ENCODE results near the gene GGT5. TPM values are rescaled to one million over a fixed set of nuclear protein-coding genes. Genes with fewer than 3 reads are reported as not detected.
"Not testable (repeated sequence)": the region's sequence is repeated elsewhere in the genome, so short reads cannot be mapped to it uniquely, and the experiment has no call there.

The GGT5 gene
- total RNA-seq, 1 donor = 4.4 TPM

DNA sequence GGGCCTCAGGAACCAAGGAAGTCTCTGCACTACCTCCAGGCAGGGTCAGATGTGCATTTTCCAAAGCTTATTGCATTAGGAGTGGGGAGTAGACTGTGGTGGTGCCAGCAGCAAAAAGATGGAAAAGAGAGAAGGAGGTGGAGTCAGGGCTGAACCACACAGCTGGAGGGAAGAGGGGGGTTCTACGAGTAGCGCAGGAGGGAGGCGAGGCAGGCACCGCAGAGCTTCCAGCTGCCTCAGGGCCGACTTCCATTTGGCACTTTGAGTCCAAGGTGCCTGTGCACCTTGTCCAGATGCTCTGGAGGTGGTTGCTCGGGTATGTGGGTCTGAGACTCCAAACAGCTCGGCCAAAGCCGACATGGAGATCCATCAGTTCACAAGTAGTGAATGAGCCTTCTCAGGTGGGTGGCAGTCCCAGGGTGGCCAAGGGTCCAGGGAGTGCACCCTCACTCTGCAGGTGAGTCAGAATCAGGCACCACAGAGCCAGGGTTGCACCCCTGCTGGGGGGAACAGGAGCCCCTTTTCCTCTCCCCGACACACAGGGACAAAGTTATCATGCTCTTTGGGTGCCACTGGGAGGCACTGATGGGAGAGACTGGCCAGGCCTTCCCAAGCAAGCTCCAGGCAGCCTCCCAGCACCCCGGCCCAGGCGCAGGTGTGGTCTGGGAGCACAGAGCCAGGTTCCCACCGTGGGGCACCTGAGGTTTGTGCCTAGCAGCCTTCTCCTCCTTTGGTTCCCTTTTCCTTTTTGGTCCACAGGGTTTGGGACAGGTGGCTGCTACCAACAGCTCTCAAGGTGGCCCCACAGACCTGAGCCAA lies 30.2 kb downstream of the GGT5 start:
- no peak for DNase-seq (ENCODE audit: low read depth)
- H3K4me3 ChIP-seq (ENCODE audit: low read depth, low read length) = no peak overlapping the region
- TF ChIP-seq, protein P1, sequence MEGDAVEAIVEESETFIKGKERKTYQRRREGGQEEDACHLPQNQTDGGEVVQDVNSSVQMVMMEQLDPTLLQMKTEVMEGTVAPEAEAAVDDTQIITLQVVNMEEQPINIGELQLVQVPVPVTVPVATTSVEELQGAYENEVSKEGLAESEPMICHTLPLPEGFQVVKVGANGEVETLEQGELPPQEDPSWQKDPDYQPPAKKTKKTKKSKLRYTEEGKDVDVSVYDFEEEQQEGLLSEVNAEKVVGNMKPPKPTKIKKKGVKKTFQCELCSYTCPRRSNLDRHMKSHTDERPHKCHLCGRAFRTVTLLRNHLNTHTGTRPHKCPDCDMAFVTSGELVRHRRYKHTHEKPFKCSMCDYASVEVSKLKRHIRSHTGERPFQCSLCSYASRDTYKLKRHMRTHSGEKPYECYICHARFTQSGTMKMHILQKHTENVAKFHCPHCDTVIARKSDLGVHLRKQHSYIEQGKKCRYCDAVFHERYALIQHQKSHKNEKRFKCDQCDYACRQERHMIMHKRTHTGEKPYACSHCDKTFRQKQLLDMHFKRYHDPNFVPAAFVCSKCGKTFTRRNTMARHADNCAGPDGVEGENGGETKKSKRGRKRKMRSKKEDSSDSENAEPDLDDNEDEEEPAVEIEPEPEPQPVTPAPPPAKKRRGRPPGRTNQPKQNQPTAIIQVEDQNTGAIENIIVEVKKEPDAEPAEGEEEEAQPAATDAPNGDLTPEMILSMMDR (IDR thresholded peaks at IDR 0.05; ENCODE audit: insufficient read depth, low read length) = no peak

- DNase-seq (ENCODE audit: low read depth); H3K4me3 ChIP-seq (ENCODE audit: low read depth, low read length): not testable (repeated sequence)
Measured at GRCh38 chr22:24213111-24213510, 31.8 kb downstream of the GGT5 start.

GRCh38 chr22:24211716-24212115 lies 33.2 kb downstream of the GGT5 start:
- H3K4me3 ChIP-seq (ENCODE audit: low read depth, low read length); DNase-seq (ENCODE audit: low read depth): not testable (repeated sequence)

- not testable (repeated sequence) for H3K4me3 ChIP-seq (ENCODE audit: low read depth, low read length); DNase-seq (ENCODE audit: low read depth)
Measured at GRCh38 chr22:24210409-24210808, 34.5 kb downstream of the GGT5 start.

DNA sequence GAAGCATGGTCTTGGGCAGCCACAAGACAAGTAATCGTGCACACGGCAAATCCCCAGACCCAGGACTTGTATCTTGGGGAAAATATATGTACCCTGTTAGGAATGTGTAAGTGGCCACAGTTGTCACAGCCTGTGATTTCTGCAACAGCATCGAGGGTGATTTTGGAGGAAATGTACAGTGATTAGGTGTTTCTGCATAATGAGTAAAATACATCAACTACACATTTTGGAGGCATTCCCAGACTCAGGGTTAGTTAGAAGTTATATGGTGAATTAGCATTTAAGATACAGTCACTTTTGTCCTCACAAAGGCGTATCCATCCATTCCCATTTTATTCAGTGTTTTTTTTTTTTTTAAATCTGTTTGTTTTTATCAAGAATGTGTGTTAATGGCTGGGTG lies 35.2 kb downstream of the GGT5 start:
- H3K4me3 ChIP-seq (ENCODE audit: low read depth, low read length) = no peak overlapping the region
- TF ChIP-seq, protein P1 (IDR thresholded peaks at IDR 0.05; ENCODE audit: insufficient read depth, low read length) = no peak
- no peak for DNase-seq (ENCODE audit: low read depth)

GRCh38 chr22:24209016-24209415 lies 35.9 kb downstream of the GGT5 start:
- no peak overlapping the region for H3K4me3 ChIP-seq (ENCODE audit: low read depth, low read length)
- DNase-seq (ENCODE audit: low read depth) = no peak
- TF ChIP-seq, protein P1 (IDR thresholded peaks at IDR 0.05; ENCODE audit: insufficient read depth, low read length) = no peak

DNA sequence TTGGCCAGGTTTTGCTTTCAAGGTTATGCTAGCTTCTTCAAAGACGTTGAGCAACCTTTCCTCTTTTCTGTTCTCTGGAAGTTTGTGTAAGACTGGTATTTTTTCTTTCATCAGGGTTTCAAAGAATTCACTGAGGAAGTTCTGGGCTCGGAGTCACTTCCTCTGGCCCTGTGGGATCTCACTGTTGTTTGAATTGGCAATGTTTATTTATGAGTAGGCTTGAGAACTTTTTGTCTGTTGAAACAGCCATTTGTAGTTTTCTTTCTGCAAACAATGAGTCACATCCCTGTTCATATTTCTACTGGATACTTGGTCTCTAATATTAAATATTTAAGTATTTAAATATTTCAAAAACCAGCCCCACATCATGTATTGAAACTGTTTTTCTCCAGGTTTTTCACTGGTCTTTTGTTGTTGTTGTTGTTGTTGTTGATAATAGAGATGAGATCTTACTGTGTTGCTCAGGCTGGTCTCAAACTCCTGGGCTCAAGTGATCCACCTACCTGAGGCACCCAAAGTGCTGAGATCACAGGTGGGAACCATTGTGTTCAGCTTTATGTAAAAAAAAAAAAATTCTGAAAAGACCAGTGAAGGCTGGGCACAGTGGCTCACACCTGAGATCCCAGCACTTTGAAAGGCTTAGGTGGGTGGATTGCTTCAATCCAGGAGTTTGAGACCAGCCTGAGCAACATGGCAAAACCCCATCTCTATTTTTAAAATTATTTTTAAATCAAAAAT lies 36.7 kb downstream of the GGT5 start:
- TF ChIP-seq, protein P1 (IDR thresholded peaks at IDR 0.05; ENCODE audit: insufficient read depth, low read length) = no peak
- peak; percentile 100 for DNase-seq (ENCODE audit: low read depth)
- no peak overlapping the region for H3K4me3 ChIP-seq (ENCODE audit: low read depth, low read length)

- DNase-seq (ENCODE audit: low read depth) = peak; percentile 60
- TF ChIP-seq, protein P1 (IDR thresholded peaks at IDR 0.05; ENCODE audit: insufficient read depth, low read length) = no peak
- H3K4me3 ChIP-seq (ENCODE audit: low read depth, low read length) = no peak overlapping the region
Measured at GRCh38 chr22:24207264-24208011, 37.4 kb downstream of the GGT5 start.

GRCh38 chr22:24206460-24207263 lies 38.2 kb downstream of the GGT5 start:
- H3K4me3 ChIP-seq (ENCODE audit: low read depth, low read length) = not testable (repeated sequence)

More at GRCh38 chr22:24206460-24207263, 38.2 kb downstream of the GGT5 start:
- DNase-seq (ENCODE audit: low read depth) = peak; percentile 69
